HG02943 (cell line): Measurements from ENCODE around the gene FGFR3.

Source experiments
- ATAC-seq: cut with Tn5 transposase; IDR thresholded peaks from one replicate; pipeline ENCODE4 v1.9.1; 2021; ENCODE audit warnings: mild to moderate bottlenecking, low read depth, moderate library complexity; ENCODE audit not compliant: unreplicated experiment

The FGFR3 gene

GRCh38 chr4:1813231-1813630 lies 20.1 kb downstream of the FGFR3 start:
- no peak for ATAC-seq

- ATAC-seq: no peak
Observed at GRCh38 chr4:1813915-1814314, 20.8 kb downstream of the FGFR3 start.

DNA sequence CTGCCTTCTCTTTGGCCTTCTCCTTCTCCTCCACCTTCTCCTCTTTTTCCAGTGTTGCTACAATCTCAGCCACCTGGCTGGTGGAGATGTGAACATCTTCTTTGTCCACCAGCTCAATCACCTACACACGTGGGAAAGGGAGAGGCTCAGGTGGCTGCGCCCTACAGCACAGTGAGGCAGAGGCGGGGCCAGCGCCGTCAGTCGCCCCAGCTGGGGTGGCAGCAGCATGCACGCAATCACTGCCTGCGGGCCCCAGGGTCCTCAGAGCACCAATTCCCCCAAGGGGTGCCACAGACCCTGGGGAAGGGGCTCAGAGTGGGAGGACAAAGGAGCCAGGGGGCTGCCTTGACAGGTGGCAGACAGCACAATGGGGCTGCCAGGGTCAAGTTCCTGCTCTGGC lies 21.4 kb downstream of the FGFR3 start:
- no peak for ATAC-seq

DNA sequence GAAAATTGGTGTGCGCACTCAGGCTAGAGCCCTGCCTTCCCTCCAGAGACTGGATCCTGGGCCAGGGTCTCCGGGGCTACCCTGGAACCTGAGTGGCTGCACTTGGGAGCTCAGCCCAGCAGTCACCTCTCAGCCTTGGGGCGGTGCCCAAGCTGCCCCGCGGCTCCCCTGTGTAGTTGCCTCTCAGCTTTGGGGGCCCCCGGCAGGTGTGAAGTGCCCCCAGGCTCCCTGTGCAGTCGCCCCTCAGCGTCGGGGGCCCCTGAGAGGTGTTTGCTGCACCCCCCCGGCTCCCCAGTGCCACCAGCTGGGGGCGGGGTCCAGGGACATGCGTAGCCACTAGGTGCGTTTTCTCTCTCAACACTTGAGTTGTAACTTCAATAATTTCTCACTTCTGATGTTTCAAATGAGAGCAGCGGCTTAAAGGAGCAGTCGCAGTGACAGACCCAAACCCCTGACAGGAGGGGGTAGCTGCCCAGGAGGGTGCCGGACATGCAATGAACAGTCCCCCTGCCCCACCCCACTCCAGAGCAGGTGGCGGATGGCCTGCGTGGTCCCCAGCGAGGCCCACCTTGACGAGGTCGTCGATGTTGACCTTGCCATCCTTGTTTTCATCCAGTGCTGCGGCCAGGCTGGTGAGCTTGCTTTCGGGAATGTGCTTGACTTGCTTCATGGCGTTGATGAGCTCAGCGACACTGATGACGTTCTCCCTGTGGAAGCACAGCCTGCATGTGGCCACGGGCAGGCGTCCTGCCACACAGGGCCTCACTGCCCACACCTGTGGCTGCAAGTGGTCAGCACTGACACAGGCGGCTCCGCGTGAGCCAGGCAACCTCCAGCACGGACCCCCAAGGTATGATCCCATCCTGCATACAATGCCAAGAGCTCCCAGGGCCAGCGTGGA lies 22.3 kb downstream of the FGFR3 start:
- ATAC-seq: no peak

GRCh38 chr4:1815997-1816860 lies 23.1 kb downstream of the FGFR3 start:
- no peak for ATAC-seq

- ATAC-seq: no peak
Observed at GRCh38 chr4:1819284-1819683, 26.2 kb downstream of the FGFR3 start.

DNA sequence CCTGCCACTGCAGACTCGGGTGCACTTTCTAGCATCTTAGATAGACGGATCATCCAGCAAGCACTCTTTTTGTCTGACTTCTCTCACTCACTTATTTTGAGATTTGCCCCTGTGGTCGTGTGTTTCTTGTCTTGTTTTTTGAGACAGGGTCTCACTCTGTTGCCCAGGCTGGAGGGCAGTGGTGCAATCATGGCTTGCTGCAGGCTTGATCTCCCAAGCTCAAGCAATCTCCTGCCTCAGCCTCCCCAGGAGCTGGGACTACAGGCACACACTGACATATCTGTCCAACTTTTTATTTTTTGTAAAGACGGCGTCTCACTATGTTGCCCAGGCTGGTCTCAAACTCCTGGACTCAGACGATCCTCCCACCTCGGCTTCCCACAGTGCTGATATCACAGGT lies 26.7 kb downstream of the FGFR3 start:
- no peak for ATAC-seq

- no peak for ATAC-seq
Observed at GRCh38 chr4:1821679-1822567, 28.8 kb downstream of the FGFR3 start.

GRCh38 chr4:1822568-1823544 lies 29.8 kb downstream of the FGFR3 start:
- ATAC-seq: no peak

DNA sequence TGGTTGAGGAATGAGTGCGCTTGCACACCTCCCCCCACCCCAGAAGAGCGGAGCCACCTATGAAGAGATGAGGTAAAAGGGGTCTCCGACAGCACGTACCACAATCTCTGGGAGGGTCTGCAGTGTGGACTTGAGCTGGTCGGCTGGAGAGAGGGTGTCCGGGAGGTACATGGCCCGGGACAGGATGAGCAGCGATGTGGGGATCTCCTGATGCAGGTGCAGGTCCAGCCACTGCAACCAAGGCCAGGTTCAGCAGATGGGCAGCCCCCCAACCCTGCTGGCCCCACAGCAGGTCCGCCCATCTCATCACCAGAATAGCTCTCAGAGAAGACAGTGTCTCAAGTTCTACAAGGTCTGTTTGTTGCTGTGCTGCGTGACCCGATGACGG lies 30.4 kb downstream of the FGFR3 start:
- ATAC-seq: no peak

DNA sequence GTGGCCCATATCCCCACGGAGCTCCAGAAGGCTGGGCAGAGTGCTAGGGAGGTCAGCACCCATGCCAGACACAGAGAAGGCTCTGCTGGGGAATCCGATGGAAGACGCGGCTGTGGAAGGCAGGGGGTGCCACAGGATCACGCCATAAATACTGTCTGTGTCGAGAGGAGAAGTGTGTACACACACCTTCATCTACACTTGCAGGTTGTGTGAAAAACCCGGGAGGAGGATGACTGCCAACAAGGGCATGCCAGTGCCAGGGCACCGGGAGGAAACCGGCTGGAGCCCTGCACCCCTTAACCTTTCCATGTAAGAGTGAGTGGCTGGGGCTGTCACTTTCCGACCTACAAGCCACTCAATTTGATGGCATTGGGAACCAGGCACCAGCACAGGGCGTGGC lies 31.7 kb downstream of the FGFR3 start:
- no peak for ATAC-seq

DNA sequence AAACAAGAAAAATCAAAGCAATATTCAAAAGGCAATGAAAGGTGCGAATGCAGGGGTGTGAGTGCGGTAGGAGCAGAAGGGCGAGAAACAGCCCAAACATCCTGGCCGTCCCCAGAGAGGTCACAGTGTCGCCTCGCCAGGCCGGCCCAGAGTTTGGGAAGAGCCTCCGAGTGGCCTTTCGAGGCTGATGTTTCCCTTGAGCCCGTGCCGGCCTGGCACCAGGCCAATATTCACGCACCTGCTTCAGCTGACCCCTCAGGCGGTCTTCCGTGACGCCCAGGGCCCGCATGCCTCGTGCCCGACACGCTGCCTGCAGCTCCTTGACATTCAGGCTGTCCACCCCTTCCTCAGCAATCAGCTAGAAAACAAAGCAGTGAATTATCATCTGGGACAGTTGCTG lies 32.2 kb downstream of the FGFR3 start:
- no peak for ATAC-seq

GRCh38 chr4:1826531-1827350 lies 33.6 kb downstream of the FGFR3 start:
- ATAC-seq: no peak

DNA sequence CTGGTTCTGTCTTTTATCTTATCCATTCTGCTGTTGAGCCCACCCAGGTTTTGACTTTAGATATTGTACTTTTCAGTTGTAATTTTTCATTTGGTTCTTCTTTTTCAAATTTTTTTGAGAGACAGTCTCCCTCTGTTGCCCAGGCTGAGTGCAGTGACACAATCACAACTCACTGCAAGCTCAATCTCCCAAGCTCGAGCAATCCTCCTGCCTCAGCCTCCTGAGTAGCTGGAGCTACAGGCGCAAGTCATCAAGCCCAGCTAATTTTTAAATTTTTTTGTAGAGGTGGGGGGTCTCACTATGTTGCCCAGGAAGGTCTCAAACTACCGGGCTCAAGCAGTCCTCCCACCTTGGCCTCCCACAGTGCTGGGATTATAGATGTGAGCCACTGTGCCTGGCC lies 37.1 kb downstream of the FGFR3 start:
- ATAC-seq: no peak

DNA sequence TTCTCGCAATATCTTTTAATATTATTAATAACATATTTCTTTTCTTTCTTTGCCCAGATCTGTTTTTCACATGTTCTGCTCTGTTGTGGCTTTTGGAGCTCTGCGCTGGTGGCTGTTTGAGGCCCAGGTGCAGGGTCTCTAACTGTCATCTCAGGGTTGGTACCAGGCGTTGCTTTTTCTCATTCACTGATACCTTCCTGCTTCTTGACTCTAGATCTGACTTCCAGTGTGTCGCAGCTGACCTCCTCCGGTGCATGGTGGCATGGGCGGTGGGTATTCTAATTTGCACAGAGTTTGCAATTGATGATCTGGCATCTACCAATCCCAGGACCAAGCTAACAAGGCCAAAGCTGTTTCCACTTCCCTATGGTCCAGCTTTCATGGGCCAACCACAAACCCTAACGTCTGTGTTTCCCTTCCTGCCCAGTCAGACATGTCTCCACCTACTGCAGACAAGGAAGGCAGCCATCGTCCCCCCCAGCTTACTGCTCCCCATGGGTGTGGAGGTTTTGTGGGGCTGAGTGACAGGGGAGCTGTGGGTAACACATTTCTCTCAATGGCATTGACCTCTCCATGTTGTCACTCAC lies 37.6 kb downstream of the FGFR3 start:
- no peak for ATAC-seq

DNA sequence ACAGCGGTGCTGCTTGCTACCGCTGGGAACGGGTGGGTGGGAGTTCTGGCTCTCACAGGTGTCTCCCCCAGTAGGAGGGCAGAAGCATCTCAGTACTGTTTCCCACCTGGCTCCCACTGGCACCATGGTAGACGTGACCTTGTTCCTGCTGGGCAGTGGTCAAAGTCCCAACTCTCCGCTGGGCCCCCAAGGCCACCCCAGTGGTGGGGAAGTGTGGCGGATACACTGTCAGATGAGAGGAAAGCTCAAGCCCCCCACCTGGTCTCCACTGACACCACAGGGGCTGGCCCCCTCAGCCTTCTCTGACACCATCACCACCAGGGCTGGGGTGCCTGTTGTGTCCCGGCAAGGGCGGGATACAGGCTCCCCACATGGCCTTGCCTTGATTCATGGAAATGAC lies 38.2 kb downstream of the FGFR3 start:
- ATAC-seq: no peak

GRCh38 chr4:1832690-1833089 lies 39.6 kb downstream of the FGFR3 start:
- no peak for ATAC-seq

DNA sequence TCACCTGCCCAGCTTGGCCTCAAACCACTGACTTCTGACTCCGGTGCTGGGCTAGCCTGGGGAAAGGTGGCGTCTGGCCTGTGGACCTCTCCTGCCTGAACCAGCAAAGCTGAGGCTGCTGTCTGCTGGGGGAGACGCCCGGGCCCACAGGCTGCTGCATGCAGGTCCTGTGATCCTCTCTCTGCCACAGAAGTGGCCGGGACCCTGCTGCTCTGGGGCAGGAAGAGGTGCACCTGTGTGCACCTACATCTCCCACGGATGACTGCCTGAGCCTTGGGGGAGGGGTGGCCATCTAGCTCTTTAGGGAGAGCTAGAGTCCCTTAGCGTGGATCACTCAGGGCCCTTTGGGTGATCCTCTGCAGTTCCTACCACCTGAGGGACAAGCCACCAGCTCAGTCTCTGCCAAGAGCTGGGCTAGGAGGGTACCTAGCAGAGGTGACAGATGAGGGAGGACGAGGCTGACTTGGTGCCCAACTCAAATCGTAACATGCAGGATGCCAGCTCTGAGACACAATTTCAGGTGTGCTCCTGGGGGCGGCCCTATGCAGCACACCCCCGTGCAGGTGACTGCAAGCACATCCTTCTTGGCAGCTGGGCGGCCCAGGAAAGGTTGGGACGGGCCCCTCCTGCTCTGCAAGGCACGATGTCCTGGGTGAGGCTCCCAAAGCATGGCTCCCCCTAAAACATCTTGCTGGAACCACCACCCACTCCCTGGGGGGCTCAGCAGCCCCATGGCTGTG lies 40.4 kb downstream of the FGFR3 start:
- no peak for ATAC-seq
